T-helper 22 cell (primary cell): ENCODE measurements around the gene GRM4.

Source experiments
- DNase-seq: peaks from one replicate; pipeline ENCODE4 v3.0.0-alpha.2; 2020; ENCODE audit warnings: low read depth

Gene GRM4

GRCh38 chr6:34041385-34041784 is 104.5 kb downstream of the GRM4 start:
- DNase-seq, result no peak

DNA sequence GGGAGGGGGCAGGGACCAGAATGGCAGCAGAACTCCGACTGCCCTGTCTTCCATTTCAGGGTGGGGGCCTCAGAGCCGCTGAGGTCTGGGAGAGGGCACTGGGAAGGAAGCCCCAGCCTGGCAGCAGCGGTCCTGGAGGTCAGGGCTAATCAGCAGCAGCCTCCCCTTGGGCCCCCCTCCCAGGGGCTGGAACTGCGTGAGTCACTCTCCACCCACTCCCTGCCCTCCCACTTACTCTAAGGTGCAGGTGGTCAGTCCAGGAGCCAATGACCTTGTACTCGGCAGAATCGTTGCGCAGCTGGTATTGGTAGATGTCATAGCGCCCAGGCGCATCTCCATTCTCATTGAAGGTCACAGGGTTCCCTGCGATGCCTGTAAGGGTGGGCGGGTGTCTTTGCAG is 105.9 kb downstream of the GRM4 start:
- no peak for DNase-seq

DNA sequence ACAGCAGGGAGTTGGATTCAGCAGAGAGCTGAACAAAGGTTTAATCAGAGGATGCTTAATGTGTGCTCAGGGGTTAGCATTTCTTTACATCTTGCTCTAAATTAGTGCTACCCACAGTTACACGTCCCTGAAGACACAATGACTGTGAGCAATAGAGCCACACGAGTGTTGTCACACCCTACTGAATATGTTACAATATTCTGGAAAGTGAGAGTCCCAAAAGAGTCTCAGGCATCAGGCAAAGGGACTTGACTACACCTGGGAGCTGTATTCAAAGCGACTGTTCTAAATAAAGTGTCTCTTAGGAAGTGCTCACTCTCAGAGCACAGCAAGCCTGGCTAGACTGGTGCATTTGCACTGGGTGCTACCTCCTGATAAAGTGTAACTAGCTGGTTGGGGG is 108.7 kb downstream of the GRM4 start:
- DNase-seq, result no peak

DNA sequence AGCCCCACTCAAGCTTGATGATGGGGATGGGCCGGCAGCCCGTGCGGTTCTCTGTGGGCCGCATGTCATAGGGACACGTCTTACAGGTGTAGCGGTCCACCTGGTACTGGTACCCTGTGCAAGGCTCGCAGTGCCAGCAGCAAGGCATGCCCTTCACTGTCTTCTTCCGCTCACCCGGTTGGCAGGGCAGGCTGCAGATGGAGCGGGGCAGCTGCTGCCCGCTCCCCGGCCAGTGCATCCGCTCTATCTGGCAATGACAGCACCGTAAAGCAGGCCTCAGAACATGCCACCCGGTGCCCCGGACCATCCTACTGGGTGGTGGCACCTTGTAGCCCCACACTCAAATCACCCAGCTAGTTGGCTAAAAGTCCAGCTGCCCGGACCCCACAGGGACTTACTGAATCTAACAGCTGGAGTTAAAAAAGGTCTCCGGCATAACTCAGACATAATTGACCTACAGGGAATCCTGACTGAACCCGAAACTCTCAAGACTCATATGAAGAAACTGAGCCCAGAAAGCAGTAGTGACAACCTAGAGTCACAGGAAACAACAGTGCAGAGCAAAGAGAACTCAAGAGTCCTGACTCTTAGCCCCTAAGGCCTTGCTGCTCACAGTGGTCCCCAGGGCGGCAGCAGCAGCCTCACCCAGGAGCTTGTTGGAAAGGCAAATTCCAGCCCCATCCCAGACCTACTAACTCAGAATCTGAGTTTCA is 109.4 kb downstream of the GRM4 start:
- DNase-seq, result no peak

DNA sequence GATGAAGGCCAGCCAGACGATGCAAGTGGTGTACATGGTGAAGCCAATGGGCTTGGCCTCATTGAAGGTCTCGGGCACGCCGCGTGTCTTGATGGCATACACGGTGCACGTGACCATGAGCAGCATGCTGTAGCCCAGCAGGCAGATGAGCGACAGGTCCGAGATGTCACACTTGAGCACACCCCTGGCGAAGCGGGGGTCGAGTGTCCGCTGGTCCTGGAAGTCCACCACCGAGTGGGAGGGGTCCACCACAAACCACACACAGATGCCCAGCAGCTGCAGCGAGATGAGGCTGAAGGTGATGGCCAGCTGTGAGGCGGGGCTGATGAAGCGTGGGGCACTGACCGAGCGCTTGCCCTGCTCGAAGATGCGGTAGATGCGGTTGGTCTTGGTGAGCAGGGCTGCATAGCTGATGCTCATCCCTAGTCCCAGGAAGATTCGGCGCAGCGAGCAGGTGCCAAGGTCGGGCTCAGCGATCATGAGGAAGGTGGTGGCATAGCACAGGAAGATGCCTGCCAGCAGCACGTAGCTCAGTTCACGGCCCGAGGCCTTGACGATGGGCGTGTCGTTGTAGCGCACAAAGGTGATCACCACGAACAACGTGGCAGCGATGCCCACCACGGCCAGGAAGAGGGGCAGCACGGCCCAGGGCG is 110.1 kb downstream of the GRM4 start:
- no peak for DNase-seq

DNA sequence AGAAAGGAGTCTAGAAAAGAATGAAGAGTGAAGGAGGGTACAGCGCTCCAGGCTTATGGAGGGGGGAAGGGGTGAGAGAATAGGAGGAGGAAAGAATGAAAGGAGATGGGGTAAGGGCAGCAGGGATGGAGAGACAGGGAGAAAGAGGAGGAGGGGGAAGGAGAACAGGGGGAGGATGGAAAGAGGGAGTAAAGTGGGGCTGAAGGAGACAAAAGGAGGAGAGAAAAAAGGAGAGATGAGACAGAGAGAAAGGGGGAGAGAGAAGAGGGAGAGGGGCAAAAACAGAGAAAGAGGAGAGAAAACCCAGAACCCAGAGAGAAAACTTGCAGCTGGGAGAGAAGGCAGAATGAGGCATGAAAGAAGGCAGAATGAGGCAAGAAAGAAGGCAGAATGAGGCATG is 110.7 kb downstream of the GRM4 start:
- no peak for DNase-seq

- no peak for DNase-seq
Measured at GRCh38 chr6:34032856-34033255, 113.0 kb downstream of the GRM4 start.

- no peak for DNase-seq
Measured at GRCh38 chr6:34031625-34032383, 114.1 kb downstream of the GRM4 start.

DNA sequence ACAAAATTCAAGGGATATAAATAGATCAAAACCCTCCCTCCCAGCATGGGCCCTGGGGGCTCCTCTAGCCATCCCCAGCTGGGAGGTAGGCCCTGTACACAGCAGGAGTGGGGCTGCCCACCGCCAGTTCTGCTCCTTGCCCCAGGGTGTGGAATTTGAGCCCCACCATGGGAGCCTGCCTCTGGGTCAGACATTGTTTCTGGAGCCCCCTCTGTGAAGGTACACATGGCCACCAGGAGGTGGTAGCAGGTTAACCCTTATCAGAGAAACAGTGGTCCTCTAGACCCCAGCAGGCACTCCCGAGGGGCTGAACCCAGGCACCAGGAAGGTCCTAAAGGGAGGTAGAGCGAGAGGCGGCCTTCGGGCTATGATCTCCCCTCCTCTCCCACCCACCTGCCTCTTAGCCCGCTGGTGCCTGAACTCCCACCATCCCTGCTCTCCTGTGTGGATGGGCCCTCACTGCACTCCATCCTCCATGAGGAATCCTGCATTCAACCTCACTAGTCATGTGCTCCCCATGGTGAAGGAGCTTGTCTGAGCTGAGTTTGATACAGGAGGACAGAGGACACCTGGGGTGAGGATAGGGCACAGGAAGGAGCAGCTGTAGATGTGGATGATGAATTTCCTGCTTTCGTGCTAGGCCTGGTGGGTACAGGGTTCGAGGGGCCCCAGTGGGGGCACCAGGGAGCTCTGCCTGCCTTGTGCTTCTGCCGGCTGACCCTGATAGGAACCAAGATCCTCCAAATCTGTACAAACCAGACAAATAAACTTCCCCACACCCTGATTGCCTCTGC is 114.9 kb downstream of the GRM4 start:
- no peak for DNase-seq

GRCh38 chr6:34029489-34030280 is 116.2 kb downstream of the GRM4 start:
- DNase-seq, result no peak

DNA sequence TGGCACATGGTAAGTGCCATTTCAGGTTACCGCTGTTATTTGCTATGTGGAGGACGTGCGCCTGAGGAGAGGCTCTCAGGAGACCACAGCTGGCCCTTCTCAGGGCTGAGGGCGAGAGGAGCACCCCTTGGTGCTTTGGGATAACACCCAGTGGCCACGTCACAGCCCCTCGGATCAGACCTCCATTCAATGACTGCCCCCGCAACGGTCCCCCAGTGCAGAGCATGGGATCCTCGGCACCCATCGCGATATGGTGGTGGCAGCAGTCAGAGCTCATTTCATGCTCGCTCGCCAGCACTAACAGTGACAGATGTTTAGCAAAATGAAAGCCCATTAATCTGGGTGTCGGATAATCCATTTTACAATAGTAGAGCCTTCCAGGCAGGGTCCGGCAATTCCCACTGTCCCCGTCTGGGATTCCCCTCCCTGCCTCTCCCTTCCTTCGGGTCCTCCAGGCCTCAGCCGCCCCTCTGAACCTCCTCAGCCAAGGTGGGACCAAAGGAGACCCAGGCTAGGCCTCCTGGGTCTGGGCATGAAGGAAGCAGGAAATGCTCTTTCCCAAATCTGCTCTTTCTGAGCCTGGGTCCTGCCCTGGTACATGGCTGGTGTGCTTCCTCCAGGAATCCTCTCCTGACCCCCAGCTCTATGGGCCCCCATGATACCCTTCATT is 117.1 kb downstream of the GRM4 start:
- DNase-seq, result no peak

- DNase-seq, result no peak
Measured at GRCh38 chr6:34027939-34028441, 117.9 kb downstream of the GRM4 start.

GRCh38 chr6:34027445-34027936 is 118.4 kb downstream of the GRM4 start:
- DNase-seq, result peak; percentile 17

GRCh38 chr6:34025861-34026260 is 120.0 kb downstream of the GRM4 start:
- DNase-seq, result no peak

DNA sequence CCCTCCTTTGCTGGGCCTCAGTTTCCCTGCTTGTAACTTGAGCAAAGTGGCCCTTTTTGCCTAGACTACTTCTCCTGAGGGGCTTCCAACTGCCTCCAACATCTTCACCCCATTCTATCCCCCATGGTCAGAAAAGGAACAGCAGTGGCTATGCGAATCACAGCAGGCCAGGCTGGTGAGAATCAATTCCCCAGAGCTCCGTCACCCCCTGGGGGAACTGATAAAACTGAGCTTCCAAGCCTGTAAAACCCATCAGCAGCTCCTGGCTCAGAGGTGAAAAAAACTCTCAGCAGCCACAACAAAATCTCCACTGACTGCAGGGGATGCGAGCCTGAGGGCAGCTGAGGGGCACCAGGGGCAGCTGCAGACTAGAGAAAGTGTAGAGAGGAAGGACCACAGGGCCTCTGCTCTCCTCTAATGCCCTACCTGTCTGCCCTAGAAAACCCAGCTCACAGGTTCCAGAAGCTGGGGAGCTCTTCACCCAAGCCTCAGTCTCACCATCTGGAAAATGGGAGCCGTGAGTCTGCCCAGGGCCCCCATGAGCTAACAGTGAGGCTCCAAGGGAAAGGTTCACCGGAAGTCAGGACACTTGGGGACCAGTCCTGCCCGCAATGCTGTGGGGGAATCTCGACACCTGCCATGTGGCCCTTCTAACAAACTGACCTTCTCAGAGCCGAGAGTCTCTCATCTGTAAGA is 120.6 kb downstream of the GRM4 start:
- DNase-seq, result no peak

DNA sequence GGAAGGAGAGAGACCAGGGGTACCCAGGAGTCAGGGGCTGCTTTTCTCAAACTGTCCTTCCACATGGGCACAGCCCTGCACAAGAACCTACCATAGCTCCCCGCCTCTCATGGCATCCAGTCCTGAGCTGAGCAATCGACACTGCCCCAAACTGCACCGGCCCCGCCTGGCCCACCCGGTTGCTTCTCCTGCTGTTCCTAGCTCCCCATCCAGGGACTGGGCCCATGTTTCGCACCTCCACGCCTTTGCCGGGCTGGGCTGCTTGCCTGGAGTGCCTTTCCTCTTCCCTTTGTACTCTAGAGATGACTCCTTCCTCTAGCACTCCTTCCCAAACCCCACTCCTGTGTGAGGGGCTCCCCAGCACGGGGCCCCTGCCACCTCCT is 123.0 kb downstream of the GRM4 start:
- DNase-seq, result no peak

GRCh38 chr6:34022250-34022872 is 123.5 kb downstream of the GRM4 start:
- DNase-seq, result no peak

GRCh38 chr6:34021554-34022190 is 124.2 kb downstream of the GRM4 start:
- DNase-seq, result no peak
